HEK293 (cell line): ENCODE data around the gene ETV7.

Source experiments
- CTCF ChIA-PET: fragments of 350-600 bp; formaldehyde crosslinking; extraction: SDS; loops from one replicate; lab custom pipeline; 2021; ENCODE audit warnings: antibody characterized with exemption; lab: Yijun Ruan, JAX
- POLR2A ChIA-PET: fragments of 300-600 bp; formaldehyde crosslinking; extraction: SDS; loops from one replicate; lab custom pipeline; 2020; ENCODE audit warnings: antibody characterized with exemption, inconsistent platforms; lab: Yijun Ruan, JAX
- H3K27ac ChIP-seq: fragments of 200-500 bp; sonication (Bioruptor generic); 2 replicates; pipeline ENCODE4 v1.5.1; 2014; ENCODE audit warnings: low read depth, low read length, control low read depth, inconsistent platforms; ENCODE audit errors: extremely low read depth
- H3K36me3 ChIP-seq, 2 experiments: fragments of 200-500 bp in 1 of 2; sonication (Bioruptor generic) in 1 of 2; 1 replicate in 1 of 2; 2 replicates in 1 of 2; pipeline ENCODE4 v1.5.1; 2014 to 2017; ENCODE audit warnings: inconsistent platforms in 2 of 2, low read length in 2 of 2; ENCODE audit not compliant: control insufficient read depth in 2 of 2, insufficient read depth in 1 of 2
- H3K4me1 ChIP-seq: fragments of 200-500 bp; sonication (Bioruptor generic); 2 replicates; pipeline ENCODE4 v1.5.1; 2014; ENCODE audit warnings: mild to moderate bottlenecking, low read length, inconsistent platforms; ENCODE audit not compliant: control insufficient read depth, insufficient read depth
- H3K4me3 ChIP-seq: 2 replicates; pipeline ENCODE4 v1.5.1; 2011; ENCODE audit warnings: low read depth, mild to moderate bottlenecking, control low read depth, low read length, moderate library complexity
- H3K9me3 ChIP-seq: fragments of 200-500 bp; sonication (Bioruptor generic); 2 replicates; pipeline ENCODE4 v1.5.1; 2014; ENCODE audit warnings: low read depth, low read length, inconsistent platforms; ENCODE audit not compliant: control insufficient read depth, insufficient read depth
- HOXD13 ChIP-seq: sonication (generic); formaldehyde crosslinking; IDR thresholded peaks from 2 replicates; pipeline ENCODE4 v1.8.0; 2022; ENCODE audit warnings: missing genetic modification reagents, borderline replicate concordance
- OVOL3 ChIP-seq: fragments of 450-650 bp; formaldehyde crosslinking; IDR thresholded peaks from 2 replicates; pipeline ENCODE4 v1.5.1; 2016; ENCODE audit warnings: missing biosample characterization, missing genetic modification characterization
- SETDB1 ChIP-seq: IDR thresholded peaks from one replicate; pipeline ENCODE4 v1.6.1; 2017; ENCODE audit warnings: mild to moderate bottlenecking, low read length, moderate library complexity, mixed read lengths; ENCODE audit not compliant: insufficient read length
- ZNF10 ChIP-seq: fragments of 450-650 bp; formaldehyde crosslinking; IDR thresholded peaks from 2 replicates; pipeline ENCODE4 v1.5.1; 2017; ENCODE audit warnings: missing biosample characterization, missing genetic modification characterization
- ZNF174 ChIP-seq: fragments of 450-650 bp; formaldehyde crosslinking; IDR thresholded peaks from 2 replicates; pipeline ENCODE4 v1.5.0; 2017; ENCODE audit warnings: missing biosample characterization, mild to moderate bottlenecking, missing genetic modification characterization
- ZNF2 ChIP-seq: fragments of 450-650 bp; formaldehyde crosslinking; IDR thresholded peaks from 2 replicates; pipeline ENCODE4 v1.5.1; 2016; ENCODE audit warnings: missing biosample characterization, missing genetic modification characterization
- ZNF24 ChIP-seq: fragments of 450-650 bp; formaldehyde crosslinking; IDR thresholded peaks from 2 replicates; pipeline ENCODE4 v1.5.1; 2016; ENCODE audit warnings: missing biosample characterization, missing genetic modification characterization
- ZNF707 ChIP-seq: fragments of 450-650 bp; formaldehyde crosslinking; IDR thresholded peaks from 2 replicates; pipeline ENCODE4 v1.5.1; 2016; ENCODE audit warnings: missing biosample characterization, missing genetic modification characterization
- TF ChIP-seq, protein P1 (sequence below): fragments of 450-650 bp; formaldehyde crosslinking; IDR thresholded peaks from 2 replicates; pipeline ENCODE4 v1.5.1; 2016; ENCODE audit warnings: missing biosample characterization, missing genetic modification characterization
- TF ChIP-seq, protein P2 (sequence below): fragments of 450-650 bp; formaldehyde crosslinking; IDR thresholded peaks from 2 replicates; pipeline ENCODE4 v1.5.1; 2016; ENCODE audit warnings: missing biosample characterization, missing genetic modification characterization
- TF ChIP-seq, protein P3 (sequence below): fragments of 450-650 bp; formaldehyde crosslinking; IDR thresholded peaks from 2 replicates; pipeline ENCODE4 v1.5.1; 2016; ENCODE audit warnings: missing biosample characterization, missing genetic modification characterization, borderline replicate concordance
- TF ChIP-seq, protein P4 (sequence below): fragments of 450-650 bp; formaldehyde crosslinking; IDR thresholded peaks from 2 replicates; pipeline ENCODE4 v1.5.1; 2016; ENCODE audit warnings: missing biosample characterization, missing genetic modification characterization
- TF ChIP-seq, protein P5 (sequence below): fragments of 450-650 bp; formaldehyde crosslinking; IDR thresholded peaks from 2 replicates; pipeline ENCODE4 v1.5.1; 2016; ENCODE audit warnings: missing biosample characterization, missing genetic modification characterization, low read depth

Gene ETV7

DNA sequence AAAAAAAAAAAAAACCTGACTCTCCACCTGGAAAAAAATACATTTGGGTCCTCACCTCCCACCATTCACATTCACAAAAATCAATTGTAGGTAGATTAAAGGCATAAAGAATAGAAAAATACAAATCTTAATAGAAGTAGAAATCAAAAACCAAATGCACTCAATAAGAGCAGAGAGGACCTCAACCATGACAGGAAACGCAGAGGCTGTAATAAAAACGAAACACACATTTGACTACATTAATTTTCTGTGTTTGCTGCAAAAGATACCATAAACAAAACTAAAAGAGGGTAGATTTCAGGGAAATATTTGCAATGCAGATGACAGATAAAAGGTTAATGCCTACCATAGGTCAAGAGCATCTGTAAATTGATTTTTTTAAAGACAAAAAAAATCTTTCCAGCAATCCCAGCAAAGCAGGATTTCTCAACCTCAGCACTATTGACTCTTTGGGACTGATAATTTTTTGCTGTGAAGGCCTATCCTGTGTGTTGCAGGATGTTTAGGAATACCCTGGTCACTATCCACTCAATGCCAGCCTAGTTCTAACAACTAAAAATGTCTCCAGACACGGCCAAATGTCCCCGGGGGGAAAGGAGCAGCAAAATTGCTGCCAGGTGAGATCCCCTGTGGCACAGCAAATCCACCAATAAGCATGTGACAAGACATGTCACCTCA lies 9.1 kb downstream of the ETV7 start:
- CTCF ChIA-PET: no interaction called here
- Histone ChIP-seq H3K4me3 (no peak overlapping the region), H3K27ac (no peak overlapping the region), H3K4me1 (no peaks in the 10 kb centered on the region), H3K9me3 (no peaks in the 10 kb centered on the region), H3K36me3 (no peaks in the 10 kb centered on the region)
- TF ChIP-seq ZNF707 (tag by site-specific recombination): no peak
- TF ChIP-seq, protein P1, sequence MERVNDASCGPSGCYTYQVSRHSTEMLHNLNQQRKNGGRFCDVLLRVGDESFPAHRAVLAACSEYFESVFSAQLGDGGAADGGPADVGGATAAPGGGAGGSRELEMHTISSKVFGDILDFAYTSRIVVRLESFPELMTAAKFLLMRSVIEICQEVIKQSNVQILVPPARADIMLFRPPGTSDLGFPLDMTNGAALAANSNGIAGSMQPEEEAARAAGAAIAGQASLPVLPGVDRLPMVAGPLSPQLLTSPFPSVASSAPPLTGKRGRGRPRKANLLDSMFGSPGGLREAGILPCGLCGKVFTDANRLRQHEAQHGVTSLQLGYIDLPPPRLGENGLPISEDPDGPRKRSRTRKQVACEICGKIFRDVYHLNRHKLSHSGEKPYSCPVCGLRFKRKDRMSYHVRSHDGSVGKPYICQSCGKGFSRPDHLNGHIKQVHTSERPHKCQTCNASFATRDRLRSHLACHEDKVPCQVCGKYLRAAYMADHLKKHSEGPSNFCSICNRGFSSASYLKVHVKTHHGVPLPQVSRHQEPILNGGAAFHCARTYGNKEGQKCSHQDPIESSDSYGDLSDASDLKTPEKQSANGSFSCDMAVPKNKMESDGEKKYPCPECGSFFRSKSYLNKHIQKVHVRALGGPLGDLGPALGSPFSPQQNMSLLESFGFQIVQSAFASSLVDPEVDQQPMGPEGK: no peak
- no peak for TF ChIP-seq ZNF2
- TF ChIP-seq, protein P2, sequence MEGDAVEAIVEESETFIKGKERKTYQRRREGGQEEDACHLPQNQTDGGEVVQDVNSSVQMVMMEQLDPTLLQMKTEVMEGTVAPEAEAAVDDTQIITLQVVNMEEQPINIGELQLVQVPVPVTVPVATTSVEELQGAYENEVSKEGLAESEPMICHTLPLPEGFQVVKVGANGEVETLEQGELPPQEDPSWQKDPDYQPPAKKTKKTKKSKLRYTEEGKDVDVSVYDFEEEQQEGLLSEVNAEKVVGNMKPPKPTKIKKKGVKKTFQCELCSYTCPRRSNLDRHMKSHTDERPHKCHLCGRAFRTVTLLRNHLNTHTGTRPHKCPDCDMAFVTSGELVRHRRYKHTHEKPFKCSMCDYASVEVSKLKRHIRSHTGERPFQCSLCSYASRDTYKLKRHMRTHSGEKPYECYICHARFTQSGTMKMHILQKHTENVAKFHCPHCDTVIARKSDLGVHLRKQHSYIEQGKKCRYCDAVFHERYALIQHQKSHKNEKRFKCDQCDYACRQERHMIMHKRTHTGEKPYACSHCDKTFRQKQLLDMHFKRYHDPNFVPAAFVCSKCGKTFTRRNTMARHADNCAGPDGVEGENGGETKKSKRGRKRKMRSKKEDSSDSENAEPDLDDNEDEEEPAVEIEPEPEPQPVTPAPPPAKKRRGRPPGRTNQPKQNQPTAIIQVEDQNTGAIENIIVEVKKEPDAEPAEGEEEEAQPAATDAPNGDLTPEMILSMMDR: no peak
- no peak for TF ChIP-seq ZNF174 (tag by site-specific recombination)
- no peak for TF ChIP-seq ZNF10 (tag by site-specific recombination)
- no peak for TF ChIP-seq HOXD13 (CRISPR knock-in tag)
- TF ChIP-seq, protein P3, sequence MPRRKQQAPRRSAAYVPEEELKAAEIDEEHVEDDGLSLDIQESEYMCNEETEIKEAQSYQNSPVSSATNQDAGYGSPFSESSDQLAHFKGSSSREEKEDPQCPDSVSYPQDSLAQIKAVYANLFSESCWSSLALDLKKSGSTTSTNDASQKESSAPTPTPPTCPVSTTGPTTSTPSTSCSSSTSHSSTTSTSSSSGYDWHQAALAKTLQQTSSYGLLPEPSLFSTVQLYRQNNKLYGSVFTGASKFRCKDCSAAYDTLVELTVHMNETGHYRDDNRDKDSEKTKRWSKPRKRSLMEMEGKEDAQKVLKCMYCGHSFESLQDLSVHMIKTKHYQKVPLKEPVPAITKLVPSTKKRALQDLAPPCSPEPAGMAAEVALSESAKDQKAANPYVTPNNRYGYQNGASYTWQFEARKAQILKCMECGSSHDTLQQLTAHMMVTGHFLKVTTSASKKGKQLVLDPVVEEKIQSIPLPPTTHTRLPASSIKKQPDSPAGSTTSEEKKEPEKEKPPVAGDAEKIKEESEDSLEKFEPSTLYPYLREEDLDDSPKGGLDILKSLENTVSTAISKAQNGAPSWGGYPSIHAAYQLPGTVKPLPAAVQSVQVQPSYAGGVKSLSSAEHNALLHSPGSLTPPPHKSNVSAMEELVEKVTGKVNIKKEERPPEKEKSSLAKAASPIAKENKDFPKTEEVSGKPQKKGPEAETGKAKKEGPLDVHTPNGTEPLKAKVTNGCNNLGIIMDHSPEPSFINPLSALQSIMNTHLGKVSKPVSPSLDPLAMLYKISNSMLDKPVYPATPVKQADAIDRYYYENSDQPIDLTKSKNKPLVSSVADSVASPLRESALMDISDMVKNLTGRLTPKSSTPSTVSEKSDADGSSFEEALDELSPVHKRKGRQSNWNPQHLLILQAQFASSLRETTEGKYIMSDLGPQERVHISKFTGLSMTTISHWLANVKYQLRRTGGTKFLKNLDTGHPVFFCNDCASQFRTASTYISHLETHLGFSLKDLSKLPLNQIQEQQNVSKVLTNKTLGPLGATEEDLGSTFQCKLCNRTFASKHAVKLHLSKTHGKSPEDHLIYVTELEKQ (tag by site-specific recombination): no peak
- no peak for TF ChIP-seq SETDB1
- POLR2A ChIA-PET: no interaction called here

DNA sequence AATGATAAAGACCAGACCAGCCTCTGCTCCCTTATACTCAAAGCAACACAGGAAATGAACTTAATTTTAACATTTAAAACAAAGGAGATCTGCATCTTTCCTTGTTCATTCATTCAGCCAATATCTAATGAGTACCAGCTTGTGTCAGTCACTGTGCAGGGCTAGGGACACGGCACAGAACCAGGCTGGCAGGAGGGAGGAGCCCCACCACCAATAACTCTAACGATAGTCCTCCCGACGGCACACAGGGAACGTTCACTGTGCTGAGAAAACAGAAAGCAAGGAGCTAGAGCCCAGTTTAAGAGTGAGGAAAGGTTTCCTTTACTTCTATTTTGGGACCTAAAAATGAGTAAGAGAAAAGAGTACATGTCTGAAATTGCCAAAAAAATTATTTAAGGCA lies 9.9 kb downstream of the ETV7 start:
- Histone ChIP-seq H3K4me1 (no peaks in the 10 kb centered on the region), H3K4me3 (no peak overlapping the region), H3K36me3 (no peaks in the 10 kb centered on the region)

More for the DNA sequence above, 9.9 kb downstream of the ETV7 start:
- no peak overlapping the region for H3K27ac ChIP-seq
- TF ChIP-seq OVOL3 (no peak), ZNF24 (tag by site-specific recombination) (no peak)
- TF ChIP-seq, protein P4, sequence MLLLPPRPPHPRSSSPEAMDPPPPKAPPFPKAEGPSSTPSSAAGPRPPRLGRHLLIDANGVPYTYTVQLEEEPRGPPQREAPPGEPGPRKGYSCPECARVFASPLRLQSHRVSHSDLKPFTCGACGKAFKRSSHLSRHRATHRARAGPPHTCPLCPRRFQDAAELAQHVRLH (tag by site-specific recombination): no peak
- TF ChIP-seq, protein P5, sequence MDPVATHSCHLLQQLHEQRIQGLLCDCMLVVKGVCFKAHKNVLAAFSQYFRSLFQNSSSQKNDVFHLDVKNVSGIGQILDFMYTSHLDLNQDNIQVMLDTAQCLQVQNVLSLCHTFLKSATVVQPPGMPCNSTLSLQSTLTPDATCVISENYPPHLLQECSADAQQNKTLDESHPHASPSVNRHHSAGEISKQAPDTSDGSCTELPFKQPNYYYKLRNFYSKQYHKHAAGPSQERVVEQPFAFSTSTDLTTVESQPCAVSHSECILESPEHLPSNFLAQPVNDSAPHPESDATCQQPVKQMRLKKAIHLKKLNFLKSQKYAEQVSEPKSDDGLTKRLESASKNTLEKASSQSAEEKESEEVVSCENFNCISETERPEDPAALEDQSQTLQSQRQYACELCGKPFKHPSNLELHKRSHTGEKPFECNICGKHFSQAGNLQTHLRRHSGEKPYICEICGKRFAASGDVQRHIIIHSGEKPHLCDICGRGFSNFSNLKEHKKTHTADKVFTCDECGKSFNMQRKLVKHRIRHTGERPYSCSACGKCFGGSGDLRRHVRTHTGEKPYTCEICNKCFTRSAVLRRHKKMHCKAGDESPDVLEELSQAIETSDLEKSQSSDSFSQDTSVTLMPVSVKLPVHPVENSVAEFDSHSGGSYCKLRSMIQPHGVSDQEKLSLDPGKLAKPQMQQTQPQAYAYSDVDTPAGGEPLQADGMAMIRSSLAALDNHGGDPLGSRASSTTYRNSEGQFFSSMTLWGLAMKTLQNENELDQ (tag by site-specific recombination): no peak
- no peaks in the 10 kb centered on the region for H3K9me3 ChIP-seq
- ChIA-PET CTCF (interaction anchor here (0.7 kb wide), 1 partner anchor 347 kb away, joined by 3 read pairs; no protein-coding TSS in a partner anchor), POLR2A (no interaction called here)
